Central memory CD4-positive, alpha-beta T cell (primary cell): ENCODE results near the gene RASGRP3.
"Not testable (repeated sequence)": the region's sequence is repeated elsewhere in the genome, so short reads cannot be mapped to it uniquely, and the experiment has no call there.

ENCODE experiments used
- DNase-seq: peaks from one replicate; pipeline ENCODE4 v3.0.0; 2022
- total RNA-seq, 3 experiments: gene quantifications; one replicate each; lab custom pipeline; 2026; lab: John Stamatoyannopoulos, UW

Gene RASGRP3
- 4.8 to 11.8 (median 5.0) reads per million in 3 experiments for total RNA-seq

- peak; percentile 75 for DNase-seq
These were observed at the start of gene RASGRP3 for GRCh38 chr2:33476131-33476792. Gene RASGRP3 (plus strand): TSS chr2:33476649. CDS start chr2:33515137, 38,488 bp downstream.

GRCh38 chr2:33426666-33427231 is 49.7 kb upstream of the RASGRP3 start:
- no peak for DNase-seq

- DNase-seq, result no peak
These were observed 46.4 kb upstream of the RASGRP3 start for GRCh38 chr2:33430077-33430476.

- DNase-seq, result no peak
These were observed 45.6 kb upstream of the RASGRP3 start for GRCh38 chr2:33430856-33431255.

GRCh38 chr2:33432871-33433270 is 43.6 kb upstream of the RASGRP3 start:
- DNase-seq, result no peak

- DNase-seq, result no peak
These were observed 42.9 kb upstream of the RASGRP3 start for GRCh38 chr2:33433279-33434235.

- no peak for DNase-seq
These were observed 40.9 kb upstream of the RASGRP3 start for GRCh38 chr2:33435518-33435917.

GRCh38 chr2:33436083-33436482 is 40.4 kb upstream of the RASGRP3 start:
- no peak for DNase-seq

GRCh38 chr2:33437297-33437696 is 39.2 kb upstream of the RASGRP3 start:
- no peak for DNase-seq

- DNase-seq, result no peak
These were observed 38.6 kb upstream of the RASGRP3 start for GRCh38 chr2:33437815-33438214.

GRCh38 chr2:33441235-33441810 is 35.1 kb upstream of the RASGRP3 start:
- no peak for DNase-seq

GRCh38 chr2:33442052-33442451 is 34.4 kb upstream of the RASGRP3 start:
- not testable (repeated sequence) for DNase-seq

GRCh38 chr2:33442528-33443079 is 33.8 kb upstream of the RASGRP3 start:
- DNase-seq, result no peak

GRCh38 chr2:33443274-33443829 is 33.1 kb upstream of the RASGRP3 start:
- no peak for DNase-seq

GRCh38 chr2:33444967-33445366 is 31.5 kb upstream of the RASGRP3 start:
- DNase-seq, result no peak

GRCh38 chr2:33448220-33448899 is 28.1 kb upstream of the RASGRP3 start:
- no peak for DNase-seq

- no peak for DNase-seq
These were observed 25.2 kb upstream of the RASGRP3 start for GRCh38 chr2:33451214-33451613.

- DNase-seq, result no peak
These were observed 24.6 kb upstream of the RASGRP3 start for GRCh38 chr2:33451825-33452224.

GRCh38 chr2:33452545-33452944 is 23.9 kb upstream of the RASGRP3 start:
- DNase-seq, result no peak

- no peak for DNase-seq
These were observed 22.5 kb upstream of the RASGRP3 start for GRCh38 chr2:33453905-33454479.

GRCh38 chr2:33457556-33458247 is 18.7 kb upstream of the RASGRP3 start:
- no peak for DNase-seq
